ENCODE measurements around the gene TRIM9. TPM values are rescaled to one million over a fixed set of nuclear protein-coding genes. Genes with fewer than 3 reads are reported as not detected.

TRIM9 gene
- total RNA-seq = under 0.01 and 0.58 TPM in 2 replicates

GRCh38 chr14:51094901-51095853, at the start of gene TRIM9:
Gene TRIM9 (minus strand): TSS chr14:51095105. CDS start chr14:51094939, 166 bp downstream.

DNA sequence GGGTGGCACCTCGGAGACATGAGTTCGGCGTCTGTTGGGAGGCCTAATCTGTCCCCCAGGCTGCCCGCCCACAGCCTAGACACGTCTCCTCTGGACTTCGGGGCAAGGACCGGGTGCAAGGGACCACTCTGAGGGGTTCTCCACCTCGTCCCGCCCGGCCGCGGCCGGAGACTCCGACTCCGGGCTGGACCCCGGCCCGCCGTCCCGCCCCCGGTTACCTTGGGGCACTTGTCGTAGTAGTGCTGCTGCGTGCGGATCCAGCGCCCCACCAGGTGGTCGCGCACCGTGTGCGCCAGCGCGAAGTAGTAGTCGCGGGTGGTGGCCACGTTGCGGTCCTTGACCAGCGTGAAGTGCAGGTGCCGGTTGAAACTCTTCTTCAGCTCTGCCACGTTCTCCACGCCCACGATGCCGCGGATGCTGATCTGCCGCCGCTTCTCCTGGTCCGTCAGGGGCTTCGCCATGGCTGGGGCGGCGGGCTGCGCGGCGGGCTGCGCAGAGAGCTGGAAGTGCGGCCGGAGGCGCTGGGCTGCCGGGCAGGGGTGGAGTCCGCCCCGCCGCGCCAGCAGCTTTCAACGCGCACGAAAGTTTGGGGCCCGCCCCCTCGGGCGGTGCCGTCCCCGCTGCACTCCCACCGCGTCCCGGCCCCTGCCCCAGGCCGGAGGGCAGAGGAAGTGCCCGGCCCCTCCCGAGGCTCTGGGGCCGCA, 150.8 kb downstream of the TRIM9 start, which contains the start of gene PYGL:
Gene PYGL (minus strand): TSS at position 541 of the 704 bp plus-strand sequence. CDS start 80 bp downstream, at position 461.

Other genes starting within 250 kb of the TRIM9 start
- 0.35 TPM in 1 of 2 replicates, not detected in the other for gene ABHD12B, start 223.1 kb downstream of the TRIM9 start, total RNA-seq
- 101 and 118 TPM in 2 replicates for gene PYGL, start 150.6 kb downstream of the TRIM9 start, total RNA-seq
- 64.6 and 70.0 TPM in 2 replicates for gene TMX1, start 145.1 kb upstream of the TRIM9 start, total RNA-seq

Data from myometrial cell (primary cell).